GM04504 (cell line): ENCODE measurements around the gene PACS2.
A peak's percentile ranks its signal among the peaks of the same experiment; 100 is the strongest.
"Not testable (repeated sequence)": the region's sequence is repeated elsewhere in the genome, so short reads cannot be mapped to it uniquely, and the experiment has no call there.

Experiments used
- DNase-seq: peaks from one replicate; pipeline ENCODE4 v3.0.0-alpha.2; 2012; ENCODE audit warnings: low read depth

Gene PACS2

DNA sequence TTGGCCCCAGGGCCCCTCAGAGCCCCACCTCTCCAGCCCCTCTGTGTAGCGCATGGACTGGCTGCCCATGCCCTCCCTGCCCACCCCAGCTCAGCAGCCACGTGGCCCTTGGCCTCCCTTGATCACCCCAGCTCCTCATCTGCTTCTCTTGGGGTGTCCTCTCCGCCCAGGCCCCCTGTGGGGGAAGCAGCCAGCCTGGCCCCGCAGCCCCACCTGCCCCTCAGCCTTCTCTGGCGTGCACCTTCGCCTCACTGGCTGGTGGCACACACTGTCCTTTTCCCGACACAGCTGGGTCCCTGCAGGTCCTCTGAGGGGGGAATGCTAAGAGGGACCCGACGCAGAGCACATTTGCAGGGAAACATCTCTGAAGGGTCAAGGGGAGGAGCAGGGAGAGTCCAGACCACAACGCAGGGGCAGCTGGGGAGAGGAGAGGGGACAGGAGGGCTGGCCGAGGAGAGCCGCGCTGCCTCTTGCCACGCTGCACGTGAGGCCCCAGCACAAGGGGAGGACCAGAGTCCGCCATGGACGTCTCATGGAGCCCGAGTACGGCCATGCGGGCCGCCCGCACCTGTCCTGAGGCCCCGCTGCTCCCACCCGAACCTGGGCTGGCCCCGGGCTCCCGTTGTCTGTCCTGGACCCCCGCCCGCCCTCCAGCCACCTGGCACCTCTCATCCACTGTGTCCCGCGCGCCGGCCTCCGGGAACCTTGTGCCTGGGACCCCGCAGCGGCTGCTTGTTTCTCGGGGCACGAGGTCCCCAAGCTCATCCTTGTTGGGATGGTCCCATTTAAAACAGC, 36.1 kb downstream of the PACS2 start:
- no peak for DNase-seq

DNA sequence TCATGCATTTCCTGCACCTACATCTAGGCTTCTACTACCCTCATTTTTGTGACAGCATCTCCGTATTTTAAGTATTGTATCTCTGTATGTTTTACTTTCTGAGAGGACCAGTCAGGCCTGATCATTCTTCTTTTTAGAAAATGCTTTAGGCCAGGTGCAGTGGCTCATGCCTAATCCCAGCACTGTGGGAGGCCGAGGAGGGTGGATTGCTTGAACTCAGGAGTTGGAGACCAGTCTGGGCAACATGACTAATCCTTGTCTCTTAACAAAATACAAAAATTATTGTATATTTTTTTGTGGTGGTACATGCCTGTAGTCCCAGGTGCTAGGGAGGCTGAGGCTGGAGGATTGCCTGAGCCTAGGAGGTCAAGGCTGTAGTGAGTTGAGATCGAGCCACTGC, 36.9 kb downstream of the PACS2 start:
- DNase-seq, result no peak

DNA sequence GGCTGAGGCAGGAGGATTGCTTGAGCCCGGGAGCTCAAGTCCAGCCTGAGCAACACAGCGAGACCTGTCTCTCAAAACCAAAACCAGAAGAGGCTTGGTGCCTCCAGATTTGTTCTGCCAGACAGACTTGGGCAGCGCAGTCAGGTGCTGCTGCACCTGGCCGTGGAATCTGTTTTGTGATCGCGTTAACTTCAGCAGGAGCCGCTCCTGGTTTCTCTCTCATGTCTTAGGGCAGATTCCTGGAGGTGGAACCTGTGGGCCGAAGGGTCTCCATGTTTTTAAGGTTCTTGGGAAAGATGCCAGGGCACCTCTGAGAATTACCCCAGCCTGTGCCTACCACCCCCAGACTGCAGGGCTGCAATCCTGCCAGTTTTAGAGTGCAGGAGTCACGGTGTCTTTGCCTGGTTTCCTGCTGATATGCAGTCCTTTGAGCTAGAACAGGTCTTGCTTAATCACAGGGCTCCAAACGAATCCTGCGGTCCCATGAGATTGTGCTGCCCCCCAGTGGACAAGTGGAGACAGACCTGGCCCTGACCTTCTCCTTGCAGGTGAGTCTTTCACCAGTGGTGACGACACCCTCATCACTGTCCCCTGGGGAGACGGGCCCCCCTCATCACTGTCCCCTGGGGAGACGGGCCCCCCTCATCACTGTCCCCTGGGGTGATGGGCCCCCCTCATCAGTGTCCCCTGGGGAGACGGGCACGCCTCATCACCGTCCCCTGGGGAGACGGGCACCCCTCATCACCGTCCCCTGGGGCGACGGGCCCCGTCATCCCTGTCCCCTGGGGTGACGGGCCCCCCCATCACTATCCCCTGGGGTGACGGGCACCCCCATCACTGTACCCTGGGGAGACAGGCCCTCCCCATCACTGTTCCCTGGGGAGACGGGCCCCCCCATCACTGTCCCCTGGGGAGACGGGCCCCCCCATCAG, 37.6 kb downstream of the PACS2 start:
- peak; percentile 73 for DNase-seq

DNA sequence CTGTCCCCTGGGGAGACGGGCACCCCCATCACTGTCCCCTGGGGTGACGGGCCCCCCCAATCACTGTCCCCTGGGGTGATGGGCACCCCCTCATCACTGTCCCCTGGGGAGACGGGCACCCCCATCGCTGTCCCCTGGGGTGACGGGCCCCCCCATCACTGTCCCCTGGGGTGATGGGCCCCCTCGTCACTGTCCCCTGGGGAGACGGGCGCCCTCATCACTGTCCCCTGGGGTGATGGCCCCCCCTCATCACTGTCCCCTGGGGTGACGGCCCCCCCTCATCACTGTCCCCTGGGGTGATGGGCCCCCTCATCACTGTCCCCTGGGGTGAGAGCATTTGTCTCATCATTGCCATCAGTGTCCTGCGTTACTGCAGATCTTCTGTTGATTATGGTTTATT, 38.6 kb downstream of the PACS2 start:
- DNase-seq, result no peak

GRCh38 chr14:105354541-105354940, 40.0 kb downstream of the PACS2 start:
- no peak for DNase-seq

- no peak for DNase-seq
Observed at GRCh38 chr14:105355049-105355575, 40.6 kb downstream of the PACS2 start.

DNA sequence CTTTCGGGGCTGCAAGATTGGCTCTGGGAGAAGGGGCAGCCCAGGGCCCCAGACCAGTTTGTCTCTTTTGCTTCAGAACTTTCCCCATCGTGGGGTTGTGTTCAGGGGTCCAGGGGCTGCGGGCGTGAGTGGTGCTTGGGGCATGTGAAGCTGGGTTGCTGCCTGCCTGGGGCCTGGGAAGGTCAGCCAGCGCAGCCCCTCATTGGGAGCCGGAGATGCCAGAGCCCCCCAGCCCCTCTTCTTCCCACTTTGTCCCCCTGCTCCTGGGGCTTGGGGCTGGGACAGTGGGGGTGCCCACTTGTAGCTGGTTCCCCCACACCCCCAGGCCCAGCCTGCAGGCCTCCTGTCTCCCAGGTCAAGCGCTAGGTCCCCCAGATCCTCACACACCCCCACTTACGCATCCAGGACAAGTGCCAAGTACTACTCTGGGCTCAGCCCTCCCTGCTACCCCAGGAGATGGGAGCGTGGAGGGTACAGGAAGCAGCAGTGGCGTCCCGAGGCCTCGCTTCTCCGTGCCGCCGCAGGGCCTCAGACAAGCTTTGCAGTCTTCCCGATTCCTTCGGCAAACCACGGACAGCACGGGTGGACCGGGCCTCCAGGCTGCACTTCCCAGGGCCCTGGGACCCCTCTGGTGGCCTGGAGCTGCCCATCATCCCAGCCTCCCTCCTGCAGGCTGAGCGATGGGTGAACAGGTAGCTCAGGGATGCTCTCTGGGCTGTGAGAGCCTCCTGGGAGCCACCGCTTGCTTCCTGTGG, 41.5 kb downstream of the PACS2 start:
- no peak for DNase-seq

DNA sequence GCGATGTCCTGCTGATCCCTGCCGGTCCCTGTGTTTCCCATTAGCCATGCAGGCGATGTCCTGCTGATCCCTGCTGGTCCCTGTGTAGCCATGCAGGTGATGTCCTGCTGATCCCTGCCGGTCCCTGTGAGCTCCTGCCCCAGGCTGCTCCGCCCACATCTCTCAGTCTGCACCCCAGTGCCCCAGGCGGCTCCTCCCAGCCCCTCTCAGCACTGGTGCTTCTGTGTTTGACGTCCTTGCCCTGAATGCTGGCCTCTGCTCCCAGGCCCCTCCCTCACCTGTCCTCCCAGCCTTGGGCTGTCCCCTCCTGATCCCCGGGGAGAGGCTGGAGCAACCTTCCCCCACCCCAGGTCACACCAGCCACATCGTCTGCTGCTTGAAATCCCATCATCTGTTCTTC, 42.4 kb downstream of the PACS2 start:
- no peak for DNase-seq

- no peak for DNase-seq
Observed at GRCh38 chr14:105357626-105358025, 43.1 kb downstream of the PACS2 start.

DNA sequence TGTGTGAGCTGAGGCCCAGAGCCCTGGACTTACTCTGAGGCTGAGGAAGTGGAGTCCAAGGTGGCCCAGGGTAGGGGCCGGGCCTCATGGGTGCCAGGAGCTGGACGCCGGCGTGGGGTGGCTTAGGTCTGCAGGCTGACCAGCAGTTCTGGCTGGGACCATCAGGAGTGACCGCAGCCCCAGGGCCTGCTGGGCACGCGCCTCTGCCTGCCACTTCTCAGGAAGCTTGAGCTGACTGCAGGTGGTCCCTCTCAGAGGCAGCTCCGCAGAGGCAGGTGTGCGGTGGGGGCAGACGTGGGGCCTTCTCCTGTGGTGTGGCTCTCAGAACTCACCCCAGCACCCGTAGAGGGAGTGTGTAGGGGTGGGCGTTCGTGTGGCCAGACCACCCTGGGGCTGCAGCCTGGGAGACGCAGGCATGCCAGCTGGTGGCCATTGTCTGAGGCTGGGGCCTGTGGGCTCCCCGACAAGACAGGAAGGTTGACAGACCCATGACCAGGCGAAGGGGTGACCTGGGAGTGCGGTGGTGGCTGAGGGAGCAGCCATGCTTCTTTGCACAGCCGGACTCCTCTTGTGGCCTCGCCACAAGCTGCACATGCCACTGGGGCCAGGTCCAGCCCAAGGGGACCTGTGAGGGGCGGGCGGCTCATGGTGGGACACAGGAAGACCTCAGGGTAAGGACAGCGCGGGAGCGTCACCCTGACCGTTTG, 43.7 kb downstream of the PACS2 start:
- no peak for DNase-seq

DNA sequence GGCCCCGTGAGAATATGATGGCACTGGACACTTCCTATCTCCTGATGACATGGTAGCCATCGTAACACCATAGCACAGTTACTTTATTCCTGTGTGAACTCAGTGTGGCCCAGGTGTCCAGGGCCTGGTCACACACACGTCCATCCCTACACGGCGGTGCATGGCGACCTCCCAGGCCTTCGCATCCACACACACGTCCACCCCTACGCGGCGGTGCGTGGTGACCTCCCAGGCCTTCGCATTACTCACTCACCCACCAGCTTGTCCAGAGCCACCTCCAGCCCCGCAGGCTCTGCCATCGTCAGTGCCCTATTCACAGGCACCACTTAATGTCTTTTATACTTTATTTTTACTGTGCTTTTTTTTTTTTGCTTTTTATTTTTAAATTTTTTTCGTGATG, 44.4 kb downstream of the PACS2 start:
- DNase-seq, result no peak

GRCh38 chr14:105361412-105361811, 46.9 kb downstream of the PACS2 start:
- DNase-seq, result not testable (repeated sequence)

DNA sequence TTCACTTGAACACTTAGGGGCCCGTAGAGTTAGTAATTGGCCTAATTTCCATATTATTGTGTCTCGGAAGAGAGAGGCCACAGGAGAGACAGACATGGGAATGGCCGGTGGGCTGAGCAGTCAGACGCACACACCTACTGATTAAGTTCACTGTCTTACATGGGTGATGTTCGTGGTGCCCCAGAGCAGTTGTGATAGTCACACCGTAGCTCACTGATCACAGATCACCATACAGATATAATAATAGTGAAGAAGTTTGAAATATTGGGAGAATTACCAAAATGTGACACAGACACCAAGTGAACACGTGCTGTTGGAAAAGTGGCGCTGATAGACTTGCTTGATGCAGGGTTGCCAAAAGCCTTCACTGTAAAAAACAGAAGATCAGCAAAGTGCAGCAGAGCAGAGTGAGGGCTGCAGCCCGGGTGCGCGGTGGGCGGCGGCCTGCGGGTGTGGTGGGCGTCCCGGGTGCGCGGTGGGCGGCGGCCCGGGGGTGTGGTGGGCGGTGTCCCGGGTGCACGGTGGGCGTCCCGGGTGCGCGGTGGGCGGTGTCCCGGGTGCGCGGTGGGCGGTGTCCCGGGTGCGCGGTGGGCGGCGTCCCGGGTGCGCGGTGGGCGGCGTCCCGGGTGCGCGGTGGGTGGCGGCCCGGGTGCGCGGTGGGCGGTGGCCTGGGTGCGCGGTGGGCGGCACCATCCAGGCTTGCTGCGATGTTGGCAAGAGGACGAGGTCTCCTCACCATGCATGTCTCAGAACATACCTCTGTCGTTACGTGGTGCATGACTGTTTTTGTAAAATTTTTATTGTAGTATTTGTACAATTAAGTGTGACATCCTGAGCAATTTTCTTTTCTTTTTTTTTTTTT, 49.5 kb downstream of the PACS2 start:
- DNase-seq, result peak; percentile 37

- DNase-seq, result no peak
Observed at GRCh38 chr14:105365101-105365500, 50.6 kb downstream of the PACS2 start.

GRCh38 chr14:105365681-105366080, 51.1 kb downstream of the PACS2 start:
- DNase-seq, result no peak

DNA sequence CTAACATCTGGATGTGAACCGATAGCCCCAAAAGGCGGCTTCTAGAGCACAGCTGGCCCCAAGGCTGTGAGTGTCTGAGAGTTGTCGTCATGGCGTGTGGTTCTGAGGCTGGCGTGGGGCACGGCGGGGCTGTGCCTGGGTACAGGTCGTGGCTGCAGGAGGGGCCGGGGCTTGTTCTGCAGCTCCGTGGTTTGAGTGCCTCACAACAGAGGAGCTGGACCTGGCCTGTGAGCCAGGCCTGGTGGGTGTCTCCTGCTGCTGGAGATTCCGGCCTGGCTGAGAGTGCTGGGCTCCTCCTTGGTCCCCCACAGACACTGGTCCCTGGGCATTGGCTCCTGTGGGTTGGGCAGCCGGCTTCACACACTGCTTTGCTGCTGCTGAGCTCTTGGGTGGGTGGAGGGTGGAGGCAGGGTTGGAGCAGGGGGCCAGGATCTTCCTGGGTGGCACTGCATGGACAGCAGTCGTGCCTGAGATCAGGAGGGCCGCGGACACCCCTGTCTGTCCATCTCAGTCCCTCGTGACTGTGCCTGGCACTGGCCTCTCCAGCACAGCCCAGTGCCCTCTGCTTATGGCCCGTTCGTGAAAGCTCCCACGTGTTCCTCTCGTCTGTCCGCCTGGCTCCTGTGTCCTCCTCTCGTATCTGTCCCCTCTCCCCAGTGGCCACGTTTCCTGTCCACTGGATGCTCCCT, 52.0 kb downstream of the PACS2 start:
- DNase-seq, result no peak

DNA sequence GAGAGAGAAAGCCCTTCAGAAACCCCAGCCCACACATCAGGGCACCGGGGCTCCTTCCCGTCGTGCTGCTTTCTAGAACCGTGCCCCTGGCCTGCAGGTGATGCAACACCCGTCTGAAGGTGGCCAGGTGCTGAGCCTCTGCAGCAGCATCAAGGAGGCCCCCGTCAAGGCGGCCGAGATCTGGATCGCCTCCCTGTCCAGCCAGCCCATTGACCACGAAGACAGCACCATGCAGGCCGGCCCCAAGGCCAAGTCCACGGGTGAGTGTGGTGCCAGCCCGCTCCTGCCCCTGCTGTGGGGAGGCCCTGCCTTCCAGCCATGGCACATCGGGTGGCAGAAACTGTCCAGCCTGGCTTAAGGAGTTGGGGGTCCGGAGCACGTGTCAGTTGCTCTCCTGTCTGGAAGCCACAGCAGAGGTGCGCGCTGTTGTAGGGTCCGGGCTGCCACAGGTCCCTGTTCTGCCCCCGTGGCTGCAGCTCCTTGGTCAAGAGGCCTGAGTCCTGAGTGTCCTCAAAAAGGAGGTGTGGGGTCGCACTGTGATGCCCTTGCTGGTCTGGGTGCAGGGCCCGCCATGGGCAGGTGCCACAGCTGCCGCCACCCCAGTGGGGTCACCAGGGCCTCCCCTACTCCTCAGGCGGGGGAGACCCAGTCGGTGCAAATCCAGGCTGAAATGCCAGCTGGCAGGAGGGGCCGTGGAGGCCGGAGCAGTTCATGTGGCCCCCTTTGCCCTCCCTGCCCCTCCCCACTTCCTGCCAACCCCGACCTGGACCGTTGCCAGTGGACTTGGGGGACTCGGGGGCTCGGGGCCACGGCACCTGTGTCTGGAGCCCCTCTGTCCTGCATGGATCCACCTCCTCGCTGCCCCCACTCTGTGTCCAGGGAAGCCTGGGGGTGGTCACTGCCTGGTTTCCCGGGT, 52.8 kb downstream of the PACS2 start:
- DNase-seq, result no peak

GRCh38 chr14:105368032-105368417, 53.5 kb downstream of the PACS2 start:
- DNase-seq, result no peak

DNA sequence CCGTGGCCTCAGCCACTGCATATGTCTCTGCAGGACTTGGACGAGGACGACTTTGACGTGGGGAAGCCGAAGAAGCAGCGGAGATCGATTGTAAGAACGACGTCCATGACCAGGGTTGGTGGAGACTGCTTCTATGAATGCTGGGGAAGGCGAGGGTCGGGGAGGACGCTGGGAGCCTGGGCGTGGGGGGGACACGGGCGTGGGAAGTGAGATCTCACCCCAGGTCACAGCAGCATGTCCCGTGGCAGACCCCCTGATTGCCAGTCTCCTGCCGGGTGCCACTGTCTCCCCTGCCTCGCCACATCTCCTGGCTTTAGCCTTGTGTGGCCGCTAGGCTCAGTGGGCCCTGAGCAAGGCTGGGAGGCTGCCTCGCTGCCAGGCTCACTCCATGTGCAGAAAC, 53.9 kb downstream of the PACS2 start:
- no peak for DNase-seq
